Osteoblast (primary cell): ENCODE data around the gene CAMK1. TPM values are rescaled to one million over a fixed set of nuclear protein-coding genes. Genes with fewer than 3 reads are reported as not detected.

ENCODE experiments used
- DNase-seq: peaks from one replicate; pipeline ENCODE4 v3.0.0; 2011; ENCODE audit warnings: low spot score, mixed read lengths; ENCODE audit not compliant: insufficient read length; ENCODE audit errors: missing footprints
- H2AFZ ChIP-seq: 2 replicates; pipeline ENCODE4 v1.6.0; 2011; ENCODE audit warnings: mild to moderate bottlenecking, low read length
- H3K27ac ChIP-seq: 2 replicates; pipeline ENCODE4 v1.5.1; 2011; ENCODE audit warnings: mild to moderate bottlenecking, low read depth, low read length, moderate library complexity
- H3K27me3 ChIP-seq: 2 replicates; pipeline ENCODE4 v1.6.0; 2012; ENCODE audit warnings: mild to moderate bottlenecking, control low read depth, inconsistent platforms, low read length, moderate library complexity; ENCODE audit not compliant: insufficient read depth
- H3K36me3 ChIP-seq: 2 replicates; pipeline ENCODE4 v1.5.1; 2011; ENCODE audit warnings: mild to moderate bottlenecking, low read length, control low read depth, moderate library complexity; ENCODE audit not compliant: insufficient read depth
- H3K4me1 ChIP-seq: 2 replicates; pipeline ENCODE4 v1.5.1; 2011; ENCODE audit warnings: mild to moderate bottlenecking, low read length, control low read depth, moderate library complexity; ENCODE audit not compliant: insufficient read depth
- H3K4me2 ChIP-seq: 2 replicates; pipeline ENCODE4 v1.6.0; 2011; ENCODE audit warnings: mild to moderate bottlenecking, low read length; ENCODE audit not compliant: insufficient read depth
- H3K4me3 ChIP-seq: fragments of 200-600 bp; sonication (generic); 3 replicates; pipeline ENCODE4 v1.5.1; 2012; ENCODE audit warnings: mild to moderate bottlenecking, low read length, inconsistent platforms; ENCODE audit not compliant: insufficient read depth
- H3K79me2 ChIP-seq: 2 replicates; pipeline ENCODE4 v1.6.0; 2012; ENCODE audit warnings: mild to moderate bottlenecking, low read length, control low read depth, inconsistent platforms; ENCODE audit not compliant: insufficient read depth
- H3K9me3 ChIP-seq: 2 replicates; pipeline ENCODE4 v1.5.1; 2011; ENCODE audit warnings: low read depth, low read length, control low read depth
- H4K20me1 ChIP-seq: 2 replicates; pipeline ENCODE4 v1.6.0; 2012; ENCODE audit warnings: mild to moderate bottlenecking, low read length, control low read depth; ENCODE audit not compliant: insufficient read depth
- total RNA-seq: library from RNA; depleted of rRNA; stranded (reverse); fragments of >200 nt; gene quantifications from 2 replicates; pipeline ENCODE4 v1.2.3, GENCODE V29; 2012
- TF ChIP-seq, protein P1 (sequence below): IDR thresholded peaks from 2 replicates; pipeline ENCODE4 v1.5.1; 2011; ENCODE audit warnings: mild to moderate bottlenecking, low read depth, low read length, moderate library complexity; ENCODE audit errors: extremely low read depth

The CAMK1 gene
- total RNA-seq, 1 donor = 22.1 TPM

DNA sequence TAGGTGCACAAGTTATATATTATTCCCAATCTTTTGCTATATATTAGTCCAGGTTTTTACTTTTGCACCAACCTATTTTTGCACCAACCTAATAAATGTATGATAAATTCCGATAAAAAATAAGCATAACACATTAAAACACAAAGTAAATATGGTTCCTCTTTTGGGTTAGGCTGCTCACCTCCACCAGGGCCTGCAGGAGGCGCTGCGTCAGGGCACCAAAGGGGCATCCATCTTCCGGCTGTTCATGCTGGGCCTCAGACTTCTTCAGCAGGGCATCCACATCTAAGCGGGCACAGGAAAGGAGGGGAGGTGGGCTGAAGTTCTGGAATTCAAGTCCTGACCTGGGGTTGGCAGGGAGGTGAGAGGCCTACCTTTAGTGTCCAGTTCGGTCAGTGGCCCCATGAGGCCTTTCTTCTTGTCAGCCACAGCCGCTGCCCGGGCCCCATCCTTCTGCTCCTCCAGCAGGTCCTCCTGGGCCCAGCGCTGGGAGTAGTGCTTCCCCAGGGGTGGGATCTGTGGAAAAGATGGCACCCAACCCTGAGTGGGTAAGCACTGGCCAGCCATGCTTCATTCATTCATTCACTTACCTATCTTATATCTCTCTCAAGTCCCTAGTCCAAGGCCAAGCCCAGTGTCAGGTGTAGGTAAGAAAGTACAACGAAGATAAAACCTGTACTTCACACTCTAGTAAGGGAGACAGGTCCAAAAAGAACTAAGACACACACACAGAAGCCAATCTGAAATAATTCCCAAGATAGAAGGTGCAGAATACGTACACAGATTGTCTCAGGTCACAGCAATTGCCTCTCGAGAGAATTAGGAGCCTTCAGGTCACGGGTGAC, 17.3 kb upstream of the CAMK1 start:
- Histone ChIP-seq H3K4me2 (no peak overlapping the region), H3K27ac (no peak overlapping the region), H3K27me3 (no peaks in the 10 kb centered on the region), H3K4me3 (no peak overlapping the region), H3K4me1 (peaks cover 7% of the 10 kb centered on the region), H2AFZ (no peak overlapping the region), H3K79me2 (peaks cover 10% of the 10 kb centered on the region), H3K36me3 (peaks cover 57% of the 10 kb centered on the region), H4K20me1 (no peaks in the 10 kb centered on the region), H3K9me3 (no peaks in the 10 kb centered on the region)
- TF ChIP-seq, protein P1, sequence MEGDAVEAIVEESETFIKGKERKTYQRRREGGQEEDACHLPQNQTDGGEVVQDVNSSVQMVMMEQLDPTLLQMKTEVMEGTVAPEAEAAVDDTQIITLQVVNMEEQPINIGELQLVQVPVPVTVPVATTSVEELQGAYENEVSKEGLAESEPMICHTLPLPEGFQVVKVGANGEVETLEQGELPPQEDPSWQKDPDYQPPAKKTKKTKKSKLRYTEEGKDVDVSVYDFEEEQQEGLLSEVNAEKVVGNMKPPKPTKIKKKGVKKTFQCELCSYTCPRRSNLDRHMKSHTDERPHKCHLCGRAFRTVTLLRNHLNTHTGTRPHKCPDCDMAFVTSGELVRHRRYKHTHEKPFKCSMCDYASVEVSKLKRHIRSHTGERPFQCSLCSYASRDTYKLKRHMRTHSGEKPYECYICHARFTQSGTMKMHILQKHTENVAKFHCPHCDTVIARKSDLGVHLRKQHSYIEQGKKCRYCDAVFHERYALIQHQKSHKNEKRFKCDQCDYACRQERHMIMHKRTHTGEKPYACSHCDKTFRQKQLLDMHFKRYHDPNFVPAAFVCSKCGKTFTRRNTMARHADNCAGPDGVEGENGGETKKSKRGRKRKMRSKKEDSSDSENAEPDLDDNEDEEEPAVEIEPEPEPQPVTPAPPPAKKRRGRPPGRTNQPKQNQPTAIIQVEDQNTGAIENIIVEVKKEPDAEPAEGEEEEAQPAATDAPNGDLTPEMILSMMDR = peak; percentile 48
- DNase-seq = peak; percentile 36

DNA sequence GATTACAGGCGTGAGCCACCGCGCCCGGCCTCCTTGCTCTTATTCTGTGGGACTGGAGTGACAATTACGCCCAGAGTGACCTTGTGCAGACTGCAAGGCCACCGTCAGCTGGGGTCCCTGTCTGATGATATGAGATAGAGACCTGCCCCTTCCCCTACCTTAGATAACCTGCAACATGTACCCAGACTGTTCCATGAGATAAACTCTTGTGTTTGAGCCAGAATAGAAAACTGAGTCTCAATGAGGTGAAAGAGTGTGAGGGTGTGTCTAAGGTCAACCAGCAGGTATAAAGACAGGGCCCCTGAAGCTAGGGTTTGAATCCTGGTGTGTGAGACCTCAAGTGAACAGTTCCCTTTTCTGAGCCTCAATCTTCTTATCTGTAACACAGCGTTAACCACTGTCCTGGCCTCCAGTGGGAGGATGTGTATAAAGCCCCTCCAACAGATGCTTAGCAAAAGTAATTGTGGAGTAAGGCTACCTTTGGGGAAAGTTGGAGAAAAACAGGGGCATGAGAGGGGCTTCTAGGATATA, 16.5 kb upstream of the CAMK1 start:
- peaks cover under 1% of the 10 kb centered on the region for H3K4me1 ChIP-seq
- no peaks in the 10 kb centered on the region for H3K27me3 ChIP-seq
- H3K79me2 ChIP-seq = peaks cover 3% of the 10 kb centered on the region
- H3K36me3 ChIP-seq = peaks cover 64% of the 10 kb centered on the region
- TF ChIP-seq, protein P1 = no peak
- no peaks in the 10 kb centered on the region for H4K20me1 ChIP-seq
- DNase-seq = peak; percentile 47
- no peak overlapping the region for H3K4me3 ChIP-seq
- H3K27ac ChIP-seq = no peak overlapping the region
- H3K4me2 ChIP-seq = no peak overlapping the region
- no peak overlapping the region for H2AFZ ChIP-seq
- H3K9me3 ChIP-seq = no peaks in the 10 kb centered on the region

DNA sequence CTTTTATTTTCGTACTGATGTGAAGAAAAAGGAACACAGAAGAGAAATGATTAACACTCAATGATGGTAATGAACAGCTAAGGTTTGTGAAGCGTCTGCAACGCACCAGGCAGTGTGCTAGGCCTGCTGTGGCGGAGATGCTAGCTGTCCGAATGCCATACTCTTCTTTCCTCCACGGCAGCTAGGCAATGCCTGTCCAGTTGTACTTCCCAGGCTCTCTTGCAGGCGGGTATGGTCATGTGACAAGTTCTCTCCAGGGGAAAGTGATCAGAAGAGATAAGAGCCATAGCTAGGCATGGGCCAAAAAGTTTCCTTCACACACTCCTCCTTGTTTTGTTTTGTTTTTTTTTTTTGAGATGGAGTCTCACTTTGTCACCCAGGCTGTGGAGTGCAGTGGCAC, 15.9 kb upstream of the CAMK1 start:
- Histone ChIP-seq H3K9me3 (no peaks in the 10 kb centered on the region), H2AFZ (no peak overlapping the region), H3K4me1 (no peaks in the 10 kb centered on the region), H3K4me2 (no peak overlapping the region), H3K27me3 (no peaks in the 10 kb centered on the region), H3K79me2 (no peaks in the 10 kb centered on the region), H4K20me1 (no peaks in the 10 kb centered on the region), H3K27ac (no peak overlapping the region), H3K36me3 (peaks cover 68% of the 10 kb centered on the region), H3K4me3 (no peak overlapping the region)
- TF ChIP-seq, protein P1 = no peak
- no peak for DNase-seq

DNA sequence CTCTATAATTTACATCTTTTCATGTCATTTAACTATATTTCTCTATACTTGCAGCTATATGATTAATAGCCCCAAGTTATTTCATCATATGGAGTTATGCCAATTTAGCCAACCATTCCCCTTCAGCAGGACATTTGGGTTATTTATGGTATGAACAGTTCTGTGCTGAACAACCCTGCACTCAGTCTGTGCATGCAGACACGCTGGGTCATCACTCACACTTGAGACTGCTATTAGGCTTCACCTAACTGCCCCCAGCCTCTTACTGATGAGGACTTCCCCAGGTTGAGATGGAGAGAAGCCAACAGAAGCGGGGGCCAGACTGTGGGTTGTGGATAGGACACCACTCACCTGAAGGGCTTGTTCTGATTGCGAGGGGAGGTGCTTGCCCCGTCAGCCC, 15.2 kb upstream of the CAMK1 start:
- H3K27ac ChIP-seq = no peak overlapping the region
- no peaks in the 10 kb centered on the region for H3K27me3 ChIP-seq
- no peaks in the 10 kb centered on the region for H3K79me2 ChIP-seq
- H3K4me1 ChIP-seq = no peaks in the 10 kb centered on the region
- no peaks in the 10 kb centered on the region for H3K9me3 ChIP-seq
- H3K4me2 ChIP-seq = no peak overlapping the region
- no peak overlapping the region for H3K4me3 ChIP-seq
- TF ChIP-seq, protein P1 = no peak
- no peaks in the 10 kb centered on the region for H4K20me1 ChIP-seq
- H2AFZ ChIP-seq = no peak overlapping the region
- no peak for DNase-seq
- H3K36me3 ChIP-seq = peaks cover 65% of the 10 kb centered on the region
